ENCODE data around the gene C9orf78. TPM values are rescaled to one million over a fixed set of nuclear protein-coding genes. Genes with fewer than 3 reads are reported as not detected.
A peak's percentile ranks its signal among the peaks of the same experiment; 100 is the strongest.
"Not testable (repeated sequence)": the region's sequence is repeated elsewhere in the genome, so short reads cannot be mapped to it uniquely, and the experiment has no call there.

Gene C9orf78
- total RNA-seq, 2 experiments from 2014 or later, result 71.4 to 73.4 TPM

DNA sequence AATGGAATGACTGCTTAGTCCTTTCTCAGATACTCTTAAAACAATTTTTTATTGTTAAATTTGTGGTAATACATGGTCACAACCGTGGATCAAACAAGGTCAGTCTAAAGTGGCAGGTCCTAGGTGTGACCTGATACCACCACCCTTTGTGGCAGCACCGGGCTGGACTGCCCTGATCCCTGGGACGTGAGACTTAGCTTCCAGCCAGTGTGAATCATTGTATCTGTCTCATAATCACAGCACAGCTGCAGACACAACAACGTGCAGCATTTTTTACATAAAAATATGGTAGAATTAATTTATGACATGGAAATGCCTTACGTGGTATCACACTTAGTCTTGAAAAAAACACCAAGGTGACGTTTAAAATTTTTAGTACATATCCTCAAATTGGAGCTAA is 24.3 kb downstream of the C9orf78 start:
- ATAC-seq (ENCODE audit: low read depth) (no peak), DNase-seq (no peak)
- no peak overlapping the region for H3K4me3 Mint-ChIP-seq
- H3K27me3 Mint-ChIP-seq, result no peaks in the 10 kb centered on the region
- H3K36me3 Mint-ChIP-seq, result peaks cover 38% of the 10 kb centered on the region
- POLR2A ChIA-PET, result interaction anchor here (0.7 to 2.4 kb wide), 5 partner anchors 12 to 186 kb away, joined by 3 to 7 read pairs (median 3); no protein-coding TSS in a partner anchor
- no peak overlapping the region for H3K27ac Mint-ChIP-seq
- H3K4me1 Mint-ChIP-seq, result peaks cover 17% of the 10 kb centered on the region
- no peaks in the 10 kb centered on the region for H3K9me3 Mint-ChIP-seq

DNA sequence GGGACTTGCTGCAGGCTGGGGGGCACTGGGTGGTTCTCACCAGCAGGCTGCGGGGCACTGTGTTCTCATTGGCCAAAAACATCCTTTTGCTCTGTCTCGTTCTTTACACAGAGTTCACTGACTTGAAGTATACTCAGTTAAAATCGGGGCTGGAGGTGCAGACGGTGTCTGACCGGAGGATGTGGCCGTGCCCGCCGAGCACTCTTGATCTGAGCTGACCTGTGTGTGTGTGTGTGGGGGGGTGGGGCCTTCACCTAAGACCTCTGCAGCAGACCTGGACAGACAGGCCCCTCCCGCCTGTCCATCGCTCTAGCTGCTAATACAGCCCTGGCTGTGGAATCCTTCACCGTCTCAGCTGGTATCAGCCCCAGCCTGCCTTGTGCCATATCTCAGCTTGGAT is 25.0 kb downstream of the C9orf78 start:
- no peak overlapping the region for H3K4me3 Mint-ChIP-seq
- H3K27ac Mint-ChIP-seq, result no peak overlapping the region
- no peaks in the 10 kb centered on the region for H3K9me3 Mint-ChIP-seq
- no peaks in the 10 kb centered on the region for H3K27me3 Mint-ChIP-seq
- no peak for DNase-seq
- peaks cover 20% of the 10 kb centered on the region for H3K4me1 Mint-ChIP-seq
- no peak for ATAC-seq (ENCODE audit: low read depth)
- H3K36me3 Mint-ChIP-seq, result peaks cover 40% of the 10 kb centered on the region
- POLR2A ChIA-PET, result interaction anchor here (1.0 to 2.4 kb wide), 3 partner anchors 13 to 26 kb away, joined by 3 to 7 read pairs (median 3); no protein-coding TSS in a partner anchor

DNA sequence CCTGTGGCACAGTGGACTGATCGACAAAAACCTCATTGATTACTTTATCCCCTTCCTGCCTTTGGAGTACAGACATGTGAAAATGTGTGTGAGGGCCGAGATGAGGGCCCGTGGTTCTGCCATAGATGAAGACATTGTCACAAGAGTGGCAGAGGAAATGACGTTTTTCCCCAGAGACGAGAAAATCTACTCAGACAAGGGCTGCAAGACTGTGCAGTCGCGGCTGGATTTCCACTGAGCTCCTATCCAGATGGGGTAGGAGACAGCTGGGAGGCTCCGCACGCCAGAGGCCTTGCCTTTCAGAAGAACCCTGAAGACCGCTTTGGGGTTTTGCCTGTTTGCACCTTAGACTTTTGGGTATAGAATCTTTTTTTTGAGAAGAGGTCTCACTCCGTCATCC is 25.7 kb downstream of the C9orf78 start:
- peaks cover 39% of the 10 kb centered on the region for H3K36me3 Mint-ChIP-seq
- H3K9me3 Mint-ChIP-seq, result no peaks in the 10 kb centered on the region
- H3K27ac Mint-ChIP-seq, result peak overlapping the region; percentile 16
- DNase-seq (no peak), ATAC-seq (ENCODE audit: low read depth) (no peak)
- POLR2A ChIA-PET, result interaction anchor here (0.7 to 2.4 kb wide), 5 partner anchors 9 to 1835 kb away, joined by 3 to 7 read pairs (median 3); no protein-coding TSS in a partner anchor
- H3K4me1 Mint-ChIP-seq, result peaks cover 20% of the 10 kb centered on the region
- no peaks in the 10 kb centered on the region for H3K27me3 Mint-ChIP-seq
- H3K4me3 Mint-ChIP-seq, result no peak overlapping the region

DNA sequence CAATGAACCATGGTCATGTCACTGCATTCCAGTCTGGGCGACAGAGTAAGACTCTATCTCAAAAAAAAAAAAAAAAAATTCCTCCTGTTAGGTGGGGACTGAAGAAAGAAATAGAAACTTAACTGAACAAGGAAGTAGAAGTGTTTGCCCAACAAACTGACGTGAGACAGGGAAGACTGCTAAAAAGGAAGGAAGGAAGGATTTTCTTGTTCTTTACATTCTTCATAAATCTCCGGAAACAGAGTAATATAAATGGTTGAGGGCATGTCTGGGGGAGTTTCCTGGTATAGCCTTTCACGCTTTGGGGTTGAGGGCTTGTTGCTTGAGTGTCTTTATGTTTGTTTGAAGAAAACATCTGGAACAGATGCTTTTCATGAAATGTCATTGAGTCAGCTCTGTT is 29.0 kb downstream of the C9orf78 start:
- Mint-ChIP-seq H3K4me1 (peaks cover 25% of the 10 kb centered on the region), H3K27me3 (no peaks in the 10 kb centered on the region), H3K36me3 (peaks cover 38% of the 10 kb centered on the region), H3K4me3 (peak overlapping the region; percentile 16), H3K9me3 (no peaks in the 10 kb centered on the region), H3K27ac (peak overlapping the region; percentile 13)
- no peak for DNase-seq
- POLR2A ChIA-PET, result interaction anchor here (0.6 to 1.7 kb wide), 4 partner anchors 15 to 771 kb away, joined by 3 to 4 read pairs (median 4); no protein-coding TSS in a partner anchor
- no peak for ATAC-seq (ENCODE audit: low read depth)

DNA sequence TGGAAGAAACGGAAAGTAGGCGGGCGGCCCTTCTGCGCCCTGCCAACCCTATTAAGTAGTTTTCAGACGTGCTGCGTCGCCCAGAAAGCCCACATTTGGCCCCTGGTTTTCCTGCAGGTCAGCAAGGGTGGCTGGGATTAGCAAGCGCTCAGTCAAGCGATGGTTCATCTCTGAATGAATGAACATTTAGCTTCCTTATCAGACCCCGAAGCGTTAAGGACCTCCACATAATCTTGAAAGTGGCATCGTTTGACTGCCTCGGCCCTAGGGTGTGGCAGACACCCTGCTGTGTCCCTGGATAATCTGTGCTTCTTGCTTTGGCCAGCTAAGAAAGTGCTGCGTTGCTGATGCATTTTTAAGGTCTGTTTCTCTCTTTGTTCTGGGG is 31.4 kb downstream of the C9orf78 start:
- H3K4me1 Mint-ChIP-seq, result peaks cover 21% of the 10 kb centered on the region
- H3K9me3 Mint-ChIP-seq, result no peaks in the 10 kb centered on the region
- H3K27ac Mint-ChIP-seq, result peak overlapping the region; percentile 80
- peak overlapping the region; percentile 94 for H3K4me3 Mint-ChIP-seq
- no peak for ATAC-seq (ENCODE audit: low read depth)
- POLR2A ChIA-PET, result interaction anchor here (0.7 to 1.9 kb wide), 12 partner anchors 14 to 663 kb away, joined by 3 to 16 read pairs (median 4); partner anchors contain the start of genes C9orf78 and NTMT1
- no peak for DNase-seq
- H3K27me3 Mint-ChIP-seq, result no peaks in the 10 kb centered on the region
- peaks cover 31% of the 10 kb centered on the region for H3K36me3 Mint-ChIP-seq

DNA sequence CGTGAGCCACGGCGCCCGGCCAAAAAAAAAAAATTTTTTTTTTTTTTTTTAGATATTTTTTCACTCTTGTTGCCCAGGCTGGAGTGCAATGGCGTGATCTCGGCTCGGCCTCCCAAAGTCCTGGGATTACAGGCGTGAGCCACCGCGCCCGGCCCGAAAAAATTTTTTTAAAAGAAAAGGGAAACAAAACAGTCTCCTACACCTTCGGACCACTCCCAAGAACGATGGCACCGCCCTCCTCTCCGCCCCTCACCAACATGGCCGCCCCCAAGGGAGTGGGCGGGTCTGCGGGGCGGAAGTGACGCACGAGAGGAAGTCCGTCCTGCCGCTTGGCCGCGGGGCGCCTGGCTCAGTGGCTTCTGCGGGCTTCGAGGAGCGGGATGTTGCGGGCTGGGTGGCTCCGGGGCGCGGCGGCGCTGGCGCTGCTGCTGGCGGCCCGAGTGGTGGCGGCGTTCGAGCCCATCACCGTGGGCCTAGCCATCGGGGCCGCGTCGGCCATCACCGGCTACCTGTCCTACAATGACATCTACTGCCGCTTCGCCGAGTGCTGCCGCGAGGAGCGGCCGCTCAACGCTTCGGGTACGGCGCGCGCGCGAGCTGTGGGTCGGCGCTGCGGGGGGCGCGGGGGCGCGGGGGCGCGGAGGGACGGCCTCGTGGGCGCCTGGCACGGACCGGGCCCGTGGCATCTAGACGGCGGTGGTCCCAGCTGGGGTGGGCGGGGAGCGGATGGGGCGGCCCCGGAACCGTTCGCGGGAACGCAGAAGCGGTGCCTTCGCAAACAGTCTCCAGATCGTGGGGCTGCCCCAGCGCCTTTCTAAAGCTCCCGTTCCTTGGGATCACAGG is 32.0 kb downstream of the C9orf78 start, which contains the start of gene TOR1B:
TSS of gene TOR1B (plus strand) at position 352 of the 843 bp plus-strand sequence. CDS start at position 381, 29 bp downstream.
- peak; percentile 98 for DNase-seq
- peaks cover 28% of the 10 kb centered on the region for H3K36me3 Mint-ChIP-seq
- H3K27me3 Mint-ChIP-seq, result no peaks in the 10 kb centered on the region
- H3K9me3 Mint-ChIP-seq, result no peaks in the 10 kb centered on the region
- ATAC-seq (ENCODE audit: low read depth), result peak; percentile 91
- H3K27ac Mint-ChIP-seq, result peak within 1 kb of the TSS; percentile 94
- H3K4me1 Mint-ChIP-seq, result peaks cover 21% of the 10 kb centered on the region
- peak within 1 kb of the TSS; percentile 94 for H3K4me3 Mint-ChIP-seq
- POLR2A ChIA-PET, result interaction anchor here (0.7 to 1.9 kb wide), 13 partner anchors 15 to 663 kb away, joined by 3 to 16 read pairs (median 3); partner anchors contain the start of genes C9orf78 and NTMT1

DNA sequence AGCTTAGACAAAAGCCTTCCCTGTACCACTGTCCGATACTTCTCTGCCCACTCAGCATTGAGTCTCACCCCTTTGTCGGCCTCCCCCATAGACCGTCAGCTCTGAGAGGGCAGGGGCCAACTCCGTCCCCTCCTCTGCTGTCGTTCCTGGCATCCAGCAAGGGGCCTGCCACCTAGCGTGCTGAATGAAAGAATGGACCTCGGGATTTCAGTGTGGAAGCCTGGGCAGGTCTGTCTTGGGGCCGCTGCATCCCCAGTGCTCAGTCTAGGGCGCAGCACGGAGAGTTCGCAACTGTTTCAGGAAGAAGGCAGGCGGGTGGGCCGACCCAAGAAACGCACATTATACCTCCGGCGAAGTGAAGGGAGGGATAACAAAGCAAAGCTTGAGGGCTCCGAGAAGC is 33.6 kb downstream of the C9orf78 start:
- POLR2A ChIA-PET, result interaction anchor here (0.6 kb wide), 1 partner anchor 85 kb away, joined by 3 read pairs; no protein-coding TSS in a partner anchor
- Mint-ChIP-seq H3K4me1 (peaks cover 21% of the 10 kb centered on the region), H3K27me3 (no peaks in the 10 kb centered on the region), H3K27ac (peak overlapping the region; percentile 25), H3K9me3 (no peaks in the 10 kb centered on the region), H3K36me3 (peaks cover 18% of the 10 kb centered on the region), H3K4me3 (peak overlapping the region; percentile 58)
- no peak for ATAC-seq (ENCODE audit: low read depth)
- no peak for DNase-seq

DNA sequence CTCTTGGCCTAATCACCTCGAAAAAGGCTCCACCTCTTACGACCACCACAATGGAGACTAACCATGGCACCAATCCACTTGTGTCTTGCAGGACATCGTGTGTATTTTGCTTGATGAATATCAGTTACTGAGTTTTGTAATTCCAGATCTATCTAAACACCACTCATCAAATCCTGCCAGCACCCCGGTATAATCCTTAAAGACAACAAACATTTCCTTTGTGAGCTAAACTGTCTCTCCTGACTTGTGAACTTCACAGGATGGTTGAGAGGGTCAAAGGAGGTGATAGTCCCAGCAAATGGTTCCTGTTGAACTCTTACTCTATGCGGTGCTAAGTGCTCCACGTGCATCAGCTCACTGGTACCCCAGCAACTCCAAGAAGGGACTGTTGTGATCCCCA is 36.1 kb downstream of the C9orf78 start:
- H3K4me1 Mint-ChIP-seq, result peaks cover 8% of the 10 kb centered on the region
- DNase-seq (no peak), ATAC-seq (ENCODE audit: low read depth) (no peak)
- no peak overlapping the region for H3K4me3 Mint-ChIP-seq
- no peak overlapping the region for H3K27ac Mint-ChIP-seq
- H3K9me3 Mint-ChIP-seq, result no peaks in the 10 kb centered on the region
- H3K27me3 Mint-ChIP-seq, result no peaks in the 10 kb centered on the region
- POLR2A ChIA-PET, result no interaction called here
- H3K36me3 Mint-ChIP-seq, result peaks cover 2% of the 10 kb centered on the region

DNA sequence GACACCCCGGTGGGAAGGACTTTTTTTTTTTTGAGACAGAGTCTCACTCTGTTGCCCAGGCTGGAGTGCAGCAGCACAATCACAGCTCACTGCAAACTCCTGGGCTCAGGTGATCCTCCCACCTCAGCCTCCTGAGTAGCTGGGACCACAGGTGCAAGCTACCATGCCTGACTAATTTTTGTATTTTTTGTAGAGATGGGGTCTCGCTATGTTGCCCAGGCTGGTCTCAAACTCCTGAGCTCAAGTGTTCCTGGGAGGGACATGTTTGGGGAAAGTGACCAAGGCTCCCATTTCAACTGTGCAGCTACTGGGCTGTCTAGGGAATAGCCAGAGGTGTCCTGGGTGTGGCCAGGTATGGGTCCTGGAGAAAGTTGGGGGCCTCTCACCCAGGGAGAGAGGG is 39.0 kb downstream of the C9orf78 start:
- H3K27ac Mint-ChIP-seq; H3K36me3 Mint-ChIP-seq; H3K4me1 Mint-ChIP-seq; H3K9me3 Mint-ChIP-seq; H3K27me3 Mint-ChIP-seq; DNase-seq; ATAC-seq (ENCODE audit: low read depth); H3K4me3 Mint-ChIP-seq: not testable (repeated sequence)
- POLR2A ChIA-PET, result interaction anchor here (0.7 kb wide), 1 partner anchor 11 kb away, joined by 3 read pairs; no protein-coding TSS in a partner anchor

DNA sequence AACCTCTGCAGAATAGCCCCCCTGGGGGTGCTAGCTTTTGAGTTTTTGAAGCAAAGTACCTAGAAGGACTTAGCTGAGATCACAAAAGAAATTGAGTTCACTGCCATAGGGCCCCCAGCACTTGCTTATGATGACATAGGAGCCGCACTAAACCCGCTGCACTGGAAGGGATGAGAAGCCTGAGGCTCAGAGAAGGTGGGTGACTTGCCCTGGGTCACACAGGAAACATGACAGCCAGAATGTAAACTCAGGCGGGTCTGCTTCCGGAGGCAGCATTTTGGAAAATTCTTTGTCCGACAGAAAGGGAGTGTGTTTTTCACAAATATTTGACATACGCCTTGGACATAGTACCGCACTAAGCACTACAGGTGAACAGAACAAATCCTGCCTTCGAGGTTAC is 40.5 kb downstream of the C9orf78 start:
- DNase-seq (no peak), ATAC-seq (ENCODE audit: low read depth) (no peak)
- Mint-ChIP-seq H3K4me3 (no peak overlapping the region), H3K27me3 (peaks cover 2% of the 10 kb centered on the region), H3K36me3 (no peaks in the 10 kb centered on the region), H3K4me1 (peaks cover 7% of the 10 kb centered on the region), H3K9me3 (no peaks in the 10 kb centered on the region), H3K27ac (no peak overlapping the region)
- POLR2A ChIA-PET, result interaction anchor here (0.9 kb wide), 1 partner anchor 57 kb away, joined by 6 read pairs; no protein-coding TSS in a partner anchor

DNA sequence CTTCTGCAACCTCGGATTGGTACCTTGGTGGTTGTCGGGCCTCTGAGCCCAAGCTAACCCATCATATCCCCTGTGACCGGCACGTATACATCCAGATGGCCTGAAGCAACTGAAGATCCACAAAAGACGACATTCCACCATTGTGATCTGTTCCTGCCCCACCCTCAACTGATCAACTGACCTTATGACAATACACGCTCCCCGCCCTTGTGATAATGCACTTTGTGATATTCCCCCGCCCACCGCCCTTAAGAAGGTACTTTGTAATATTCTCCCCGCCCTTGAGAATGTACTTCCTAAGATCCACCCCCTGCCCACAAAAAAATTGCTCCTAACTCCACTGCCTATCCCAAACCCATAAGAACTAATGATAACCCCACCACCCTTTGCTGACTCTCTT is 48.6 kb downstream of the C9orf78 start:
- no peak overlapping the region for H3K4me3 Mint-ChIP-seq
- no peak overlapping the region for H3K27ac Mint-ChIP-seq
- POLR2A ChIA-PET, result no interaction called here
- peaks cover 20% of the 10 kb centered on the region for H3K27me3 Mint-ChIP-seq
- DNase-seq, result no peak
- peaks cover 7% of the 10 kb centered on the region for H3K4me1 Mint-ChIP-seq
- no peak for ATAC-seq (ENCODE audit: low read depth)
- H3K36me3 Mint-ChIP-seq, result no peaks in the 10 kb centered on the region
- H3K9me3 Mint-ChIP-seq, result no peaks in the 10 kb centered on the region

DNA sequence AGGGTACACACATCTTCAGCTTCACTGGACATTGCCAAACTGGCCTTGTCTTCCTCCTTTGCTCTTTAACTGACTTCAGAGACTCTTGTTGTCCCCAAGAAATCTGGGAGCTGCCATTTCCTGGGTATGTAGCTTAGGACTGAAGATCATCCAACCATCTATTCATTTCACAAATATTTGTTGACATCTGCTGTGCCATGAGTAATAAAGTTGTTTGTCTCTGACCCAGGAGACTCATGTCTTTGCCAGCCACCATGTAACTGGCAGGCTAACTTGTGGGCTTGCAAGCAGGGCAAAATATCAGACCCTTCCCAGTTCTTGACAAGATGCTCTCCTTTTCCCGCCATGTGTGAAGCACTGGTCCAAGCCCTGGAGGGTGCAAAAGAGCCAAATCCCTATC is 49.2 kb downstream of the C9orf78 start:
- no peak overlapping the region for H3K4me3 Mint-ChIP-seq
- POLR2A ChIA-PET, result interaction anchor here (0.5 to 0.6 kb wide), 2 partner anchors 10 to 48 kb away, joined by 3 read pairs; no protein-coding TSS in a partner anchor
- H3K27me3 Mint-ChIP-seq, result peaks cover 20% of the 10 kb centered on the region
- no peaks in the 10 kb centered on the region for H3K9me3 Mint-ChIP-seq
- no peaks in the 10 kb centered on the region for H3K36me3 Mint-ChIP-seq
- DNase-seq, result no peak
- H3K27ac Mint-ChIP-seq, result no peak overlapping the region
- ATAC-seq (ENCODE audit: low read depth), result no peak
- H3K4me1 Mint-ChIP-seq, result peaks cover 7% of the 10 kb centered on the region

DNA sequence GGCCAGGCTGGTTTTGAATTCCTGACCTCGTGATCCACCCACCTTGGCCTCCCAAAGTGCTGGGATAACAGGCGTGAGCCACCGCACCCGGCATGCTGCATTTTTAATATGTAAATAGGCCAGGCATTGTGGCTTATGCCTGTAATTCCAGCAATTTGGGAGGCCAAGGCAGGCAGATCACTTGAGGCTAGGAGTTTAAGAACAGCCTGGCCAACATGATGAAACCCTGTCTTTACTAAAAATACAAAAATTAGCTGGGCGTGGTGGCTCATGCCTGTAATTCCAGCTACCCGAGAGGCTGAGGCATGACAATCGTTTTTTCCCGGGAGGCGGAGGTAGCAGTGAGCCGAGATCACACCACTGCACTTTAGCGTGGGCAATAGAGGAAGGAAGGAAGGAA is 50.1 kb downstream of the C9orf78 start:
- H3K4me3 Mint-ChIP-seq; H3K27ac Mint-ChIP-seq; H3K36me3 Mint-ChIP-seq; POLR2A ChIA-PET; DNase-seq; ATAC-seq (ENCODE audit: low read depth); H3K4me1 Mint-ChIP-seq; H3K9me3 Mint-ChIP-seq: not testable (repeated sequence)
- peaks cover 18% of the 10 kb centered on the region for H3K27me3 Mint-ChIP-seq
